Endothelial cell of umbilical vein (primary cell): ENCODE data around the gene C9.

ENCODE experiments used
- CTCF ChIP-seq, 2 donors: IDR thresholded peaks; 1 replicate in 1 of 2; 2 replicates in 1 of 2; pipeline ENCODE4 v1.5.1; 2011; ENCODE audit warnings: low read length in 2 of 2, mild to moderate bottlenecking in 2 of 2, moderate library complexity in 2 of 2, control low read depth in 1 of 2, inconsistent platforms in 1 of 2, low read depth in 1 of 2; ENCODE audit not compliant: insufficient read depth in 1 of 2; ENCODE audit errors: extremely low read depth in 1 of 2
- EZH2 ChIP-seq: IDR thresholded peaks from 2 replicates; pipeline ENCODE4 v1.6.1; 2012; ENCODE audit warnings: borderline replicate concordance, low read depth, mild to moderate bottlenecking, moderate library complexity, low read length, inconsistent platforms; ENCODE audit not compliant: severe bottlenecking
- FOS ChIP-seq: IDR thresholded peaks from 2 replicates; pipeline ENCODE4 v1.6.1; 2011; ENCODE audit warnings: mild to moderate bottlenecking, low read length, moderate library complexity, borderline replicate concordance; ENCODE audit not compliant: insufficient read depth
- JUN ChIP-seq: IDR thresholded peaks from 2 replicates; pipeline ENCODE4 v1.6.1; 2011; ENCODE audit warnings: borderline replicate concordance, low read depth; ENCODE audit not compliant: insufficient read length, insufficient read depth
- MYC ChIP-seq: IDR thresholded peaks from one replicate; pipeline ENCODE4 v1.6.1; 2011; ENCODE audit warnings: mild to moderate bottlenecking, low read depth, low read length
- POLR2A ChIP-seq: IDR thresholded peaks from 2 replicates; pipeline ENCODE4 v1.6.1; 2012; ENCODE audit warnings: low read depth, mild to moderate bottlenecking, control low read depth, low read length
- POLR2AphosphoS5 ChIP-seq: IDR thresholded peaks from 2 replicates; pipeline ENCODE4 v1.6.1; 2012; ENCODE audit warnings: low read depth, mild to moderate bottlenecking, control low read depth, low read length, moderate library complexity; ENCODE audit not compliant: insufficient read depth
- TF ChIP-seq, protein P1 (sequence below): IDR thresholded peaks from 2 replicates; pipeline ENCODE4 v1.6.1; 2011; ENCODE audit not compliant: insufficient read depth, insufficient read length

GRCh38 chr5:39301406-39301805 lies 62.9 kb downstream of the C9 start:
- no peak for TF ChIP-seq CTCF (IDR thresholded peaks at IDR 0.05; ENCODE audit: extremely low read depth in 1 of 2, insufficient read depth in 1 of 2, low read depth in 1 of 2, low read length in 2 of 2)
- TF ChIP-seq, protein P1, sequence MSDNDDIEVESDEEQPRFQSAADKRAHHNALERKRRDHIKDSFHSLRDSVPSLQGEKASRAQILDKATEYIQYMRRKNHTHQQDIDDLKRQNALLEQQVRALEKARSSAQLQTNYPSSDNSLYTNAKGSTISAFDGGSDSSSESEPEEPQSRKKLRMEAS = no peak
- TF ChIP-seq POLR2A = no peak
- TF ChIP-seq EZH2 = no peak
- TF ChIP-seq JUN = no peak
- no peak for TF ChIP-seq POLR2AphosphoS5
- no peak for TF ChIP-seq MYC
- TF ChIP-seq FOS = no peak
